Psoas muscle (tissue), 8 donors: ENCODE data around the gene SORL1. TPM values are rescaled to one million over a fixed set of nuclear protein-coding genes. Genes with fewer than 3 reads are reported as not detected.

Source experiments
- ATAC-seq, 4 donors: fragments of 200-7000 bp; cut with Tn5 transposase; one replicate each; pipeline ENCODE4 v1.9.1; 2020; ENCODE audit warnings: moderate library complexity in 3 of 4, mild to moderate bottlenecking in 2 of 4
- DNase-seq, 2 donors: peaks; one replicate each; pipeline ENCODE4 v3.0.0-alpha.2; 2020
- H3K27ac ChIP-seq: fragments of 200-600 bp; one replicate; pipeline ENCODE4 v1.8.0; 2022
- H3K27me3 ChIP-seq, 3 donors: fragments of 200-600 bp in 1 of 3; one replicate each; pipeline versions ENCODE4 v1.6.1 to v1.8.0; 2013 to 2022; ENCODE audit warnings: low read length in 2 of 3, mild to moderate bottlenecking in 2 of 3, moderate library complexity in 1 of 3; ENCODE audit not compliant: insufficient read depth in 3 of 3
- H3K36me3 ChIP-seq, 2 donors: fragments of 200-600 bp in 1 of 2; one replicate each; pipeline versions ENCODE4 v1.6.1 to v1.8.0; 2013 to 2022; ENCODE audit warnings: low read depth in 1 of 2, mild to moderate bottlenecking in 1 of 2, moderate library complexity in 1 of 2; ENCODE audit not compliant: insufficient read depth in 1 of 2
- H3K4me1 ChIP-seq: fragments of 200-600 bp; one replicate; pipeline ENCODE4 v1.8.0; 2022
- H3K4me3 ChIP-seq: fragments of 200-600 bp; one replicate; pipeline ENCODE4 v1.8.0; 2022; ENCODE audit warnings: mild to moderate bottlenecking
- H3K9me3 ChIP-seq: fragments of 200-600 bp; one replicate; pipeline ENCODE4 v1.8.0; 2022
- WGBS, 3 donors: extraction: QIAGEN DNeasy Blood & Tissue Kit; methylation state at CpG; one replicate each; pipeline versions ENCODE4 v1.1.6 to v1.1.7; 2013; 5-methylcytosine and 5-hydroxymethylcytosine counted together
- intact Hi-C, 2 donors: fragments of 100-400 bp; cut with DNase I; formaldehyde crosslinking; loops; one replicate each; pipeline versions ENCODE4 v1.11.0 to v1.14.2; 2022
- polyA plus RNA-seq, 3 donors: library from polyadenylated mRNA; stranded (reverse); fragments of 200-250 nt; gene quantifications; one replicate each; pipeline ENCODE4 v1.2.3, GENCODE V29; 2013
- total RNA-seq, 4 donors: library from RNA; stranded (reverse); fragmentation: NEBNext Ultra II Directional in 2 of 4; extraction: Animal tissue kit (Norgen Biotek cat#: 25700) in 2 of 4; gene quantifications; one replicate each; pipeline versions ENCODE4 v1.2.1 to v1.2.4, GENCODE V29; 2021 to 2023
- TF ChIP-seq, protein P1 (sequence below): fragments of 200-600 bp; IDR thresholded peaks from one replicate; pipeline ENCODE4 v1.8.0; 2022; ENCODE audit warnings: antibody characterized with exemption
- donor health status: healthy with polysubstance abuse.
- donor health status: DM: no; HTN: no; CAD: no; lungs with moderate emphysema.
- donor health status: Bipolar disorder and iron deficiency.
- donor health status: healthy.
- donor health status: DM: yes; HTN: yes; CAD: no.
- donor health status: DM: no; HTN: no; CAD: no.
- donor health status: DM: no; HTN: no; CAD: no.
- donor health status: DM: yes; HTN: yes; CAD: no.

The SORL1 gene
- total and polyA plus RNA-seq, 7 donors: 0.07 to 3.3 (median 1.5) TPM

GRCh38 chr11:121587182-121587581, 135.1 kb downstream of the SORL1 start:
- TF ChIP-seq, protein P1, sequence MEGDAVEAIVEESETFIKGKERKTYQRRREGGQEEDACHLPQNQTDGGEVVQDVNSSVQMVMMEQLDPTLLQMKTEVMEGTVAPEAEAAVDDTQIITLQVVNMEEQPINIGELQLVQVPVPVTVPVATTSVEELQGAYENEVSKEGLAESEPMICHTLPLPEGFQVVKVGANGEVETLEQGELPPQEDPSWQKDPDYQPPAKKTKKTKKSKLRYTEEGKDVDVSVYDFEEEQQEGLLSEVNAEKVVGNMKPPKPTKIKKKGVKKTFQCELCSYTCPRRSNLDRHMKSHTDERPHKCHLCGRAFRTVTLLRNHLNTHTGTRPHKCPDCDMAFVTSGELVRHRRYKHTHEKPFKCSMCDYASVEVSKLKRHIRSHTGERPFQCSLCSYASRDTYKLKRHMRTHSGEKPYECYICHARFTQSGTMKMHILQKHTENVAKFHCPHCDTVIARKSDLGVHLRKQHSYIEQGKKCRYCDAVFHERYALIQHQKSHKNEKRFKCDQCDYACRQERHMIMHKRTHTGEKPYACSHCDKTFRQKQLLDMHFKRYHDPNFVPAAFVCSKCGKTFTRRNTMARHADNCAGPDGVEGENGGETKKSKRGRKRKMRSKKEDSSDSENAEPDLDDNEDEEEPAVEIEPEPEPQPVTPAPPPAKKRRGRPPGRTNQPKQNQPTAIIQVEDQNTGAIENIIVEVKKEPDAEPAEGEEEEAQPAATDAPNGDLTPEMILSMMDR: no peak
- ATAC-seq (no peak), DNase-seq (no peak)
- no peaks in the 10 kb centered on the region for H3K27me3 ChIP-seq
- intact Hi-C loops: no loop called here
- H3K4me1 ChIP-seq: no peaks in the 10 kb centered on the region
- no peak overlapping the region for H3K4me3 ChIP-seq
- H3K27ac ChIP-seq: no peak overlapping the region
- no peaks in the 10 kb centered on the region for H3K9me3 ChIP-seq
- no peaks in the 10 kb centered on the region for H3K36me3 ChIP-seq
- 38 to 65% (median 56%) methylated on average over 2 of the region's 2 CpGs for WGBS, 3 donors

DNA sequence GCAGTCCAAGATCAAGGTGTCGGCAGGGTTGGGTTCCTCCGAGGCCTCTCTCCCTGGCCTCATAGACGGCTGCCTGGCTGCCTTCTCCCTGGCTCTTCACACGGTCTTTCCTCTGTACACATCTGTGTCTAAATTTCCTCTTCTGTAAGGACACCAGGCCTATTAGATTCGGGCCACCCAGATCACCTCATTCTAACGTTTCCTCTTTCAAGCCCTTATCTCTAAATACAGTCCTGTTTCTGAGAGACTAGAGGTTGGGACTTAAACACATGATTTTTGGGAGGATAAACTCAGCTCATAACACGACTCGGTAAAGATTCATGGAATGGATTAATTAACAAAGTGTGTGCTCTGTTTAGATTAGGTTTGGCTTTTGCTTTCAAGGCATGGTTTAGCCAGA, 136.6 kb downstream of the SORL1 start:
- WGBS, 3 donors: 72 to 78% (median 73%) methylated on average over 8 of the region's 8 CpGs
- DNase-seq (no peak), ATAC-seq (no peak)
- Histone ChIP-seq H3K4me1 (no peaks in the 10 kb centered on the region), H3K27ac (no peak overlapping the region), H3K27me3 (no peaks in the 10 kb centered on the region), H3K4me3 (no peak overlapping the region), H3K9me3 (no peaks in the 10 kb centered on the region), H3K36me3 (no peaks in the 10 kb centered on the region)
- intact Hi-C loops: no loop called here
- TF ChIP-seq, protein P1: no peak

DNA sequence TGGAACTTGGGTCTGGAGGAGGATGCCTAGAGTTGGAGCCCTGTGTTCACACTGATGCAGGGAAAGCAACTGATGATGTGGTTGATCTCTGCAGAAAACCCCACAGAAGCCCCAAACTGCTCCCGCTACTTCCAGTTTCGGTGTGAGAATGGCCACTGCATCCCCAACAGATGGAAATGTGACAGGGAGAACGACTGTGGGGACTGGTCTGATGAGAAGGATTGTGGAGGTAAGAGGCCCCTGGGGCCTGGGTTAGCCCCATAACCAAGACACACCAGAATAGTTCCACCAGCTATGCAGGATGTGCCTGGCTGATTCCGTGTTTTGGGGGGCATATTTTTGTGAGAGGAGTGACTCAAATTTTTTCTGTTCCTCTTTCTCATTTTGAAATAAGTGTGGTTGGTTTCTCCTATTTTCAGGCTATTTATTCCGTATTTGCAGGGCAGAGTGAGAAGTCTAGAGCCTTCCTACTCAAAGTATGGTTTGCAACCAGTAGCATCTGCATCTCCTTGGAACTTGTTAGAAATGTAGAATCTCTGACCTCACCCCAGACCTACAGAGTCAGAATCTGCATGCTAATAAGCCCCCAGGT, 137.9 kb downstream of the SORL1 start:
- ATAC-seq: no peak
- DNase-seq: no peak
- TF ChIP-seq, protein P1: no peak
- no peak overlapping the region for H3K4me3 ChIP-seq
- no peaks in the 10 kb centered on the region for H3K9me3 ChIP-seq
- no peaks in the 10 kb centered on the region for H3K27me3 ChIP-seq
- WGBS, 3 donors: 83 to 91% (median 86%) methylated on average over 5 of the region's 5 CpGs
- intact Hi-C loops: loop anchor here (2.0 to 10.0 kb wide), 5 partner anchors 58 to 1075 kb away; partner anchors contain the start of gene GRIK4 (in 1 of the 2)
- H3K36me3 ChIP-seq: no peaks in the 10 kb centered on the region
- no peaks in the 10 kb centered on the region for H3K4me1 ChIP-seq
- H3K27ac ChIP-seq: no peak overlapping the region

GRCh38 chr11:121590772-121591404, 138.8 kb downstream of the SORL1 start:
- ATAC-seq: peak in 2 of 4 donors; percentile 11 to 30
- WGBS, 3 donors: 89 to 93% (median 93%) methylated on average over 12 of the region's 12 CpGs
- no peaks in the 10 kb centered on the region for H3K36me3 ChIP-seq
- H3K27me3 ChIP-seq: no peaks in the 10 kb centered on the region
- H3K27ac ChIP-seq: no peak overlapping the region
- intact Hi-C loops: loop anchor here (1.0 to 10.0 kb wide), 6 partner anchors 59 to 1076 kb away; partner anchors contain the start of gene GRIK4 (in 1 of the 2)
- TF ChIP-seq, protein P1: no peak
- no peaks in the 10 kb centered on the region for H3K9me3 ChIP-seq
- DNase-seq: no peak
- no peak overlapping the region for H3K4me3 ChIP-seq
- no peaks in the 10 kb centered on the region for H3K4me1 ChIP-seq
